ENCODE measurements around the gene BABAM2. TPM values are rescaled to one million over a fixed set of nuclear protein-coding genes. Genes with fewer than 3 reads are reported as not detected.
"Not testable (repeated sequence)": the region's sequence is repeated elsewhere in the genome, so short reads cannot be mapped to it uniquely, and the experiment has no call there.

The BABAM2 gene
- total RNA-seq, 2 experiments from 2014 or later: 41.8 to 47.2 TPM

GRCh38 chr2:28363686-28364280 lies 473.3 kb downstream of the BABAM2 start:
- Mint-ChIP-seq H3K4me1 (ENCODE audit: low read depth) (peaks cover 62% of the 10 kb centered on the region), H3K4me3 (no peak overlapping the region)

GRCh38 chr2:28364610-28365009 lies 474.1 kb downstream of the BABAM2 start:
- intact Hi-C loops (cut with micrococcal nuclease): no loop called here
- Mint-ChIP-seq H3K36me3 (ENCODE audit: low read depth) (no peaks in the 10 kb centered on the region), H3K27ac (no peak overlapping the region), H3K4me3 (no peak overlapping the region), H3K9me3 (no peaks in the 10 kb centered on the region), H3K4me1 (ENCODE audit: low read depth) (peaks cover 54% of the 10 kb centered on the region), H3K27me3 (ENCODE audit: low read depth) (no peaks in the 10 kb centered on the region)
- CTCF ChIA-PET: interaction anchor here (1.0 kb wide), 1 partner anchor 27 kb away, joined by 3 read pairs; no protein-coding TSS in a partner anchor
- no peak for DNase-seq

More at GRCh38 chr2:28363686-28364280, 473.3 kb downstream of the BABAM2 start:
- CTCF ChIA-PET: no interaction called here
- intact Hi-C loops (cut with micrococcal nuclease): no loop called here
- H3K9me3 Mint-ChIP-seq: no peaks in the 10 kb centered on the region
- H3K27ac Mint-ChIP-seq: no peak overlapping the region
- no peak for DNase-seq
- no peaks in the 10 kb centered on the region for H3K27me3 Mint-ChIP-seq (ENCODE audit: low read depth)
- H3K36me3 Mint-ChIP-seq (ENCODE audit: low read depth): no peaks in the 10 kb centered on the region

GRCh38 chr2:28365158-28365557 lies 474.6 kb downstream of the BABAM2 start:
- Mint-ChIP-seq H3K27me3 (ENCODE audit: low read depth) (no peaks in the 10 kb centered on the region), H3K9me3 (no peaks in the 10 kb centered on the region), H3K27ac (no peak overlapping the region), H3K4me1 (ENCODE audit: low read depth) (peaks cover 48% of the 10 kb centered on the region), H3K4me3 (no peak overlapping the region), H3K36me3 (ENCODE audit: low read depth) (no peaks in the 10 kb centered on the region)
- CTCF ChIA-PET: interaction anchor here (1.0 to 1.2 kb wide), 2 partner anchors 25 to 26 kb away, joined by 3 to 4 read pairs; no protein-coding TSS in a partner anchor
- intact Hi-C loops (cut with micrococcal nuclease): no loop called here
- DNase-seq: no peak

- Mint-ChIP-seq H3K4me3 (no peak overlapping the region), H3K27ac (peak overlapping the region; percentile 20), H3K9me3 (no peaks in the 10 kb centered on the region), H3K4me1 (ENCODE audit: low read depth) (peaks cover 40% of the 10 kb centered on the region), H3K36me3 (ENCODE audit: low read depth) (no peaks in the 10 kb centered on the region), H3K27me3 (ENCODE audit: low read depth) (no peaks in the 10 kb centered on the region)
- intact Hi-C loops (cut with micrococcal nuclease): loop anchor here (2.0 kb wide), 1 partner anchor 25 kb away; no protein-coding TSS in a partner anchor
- DNase-seq: no peak
- CTCF ChIA-PET: interaction anchor here (0.6 to 1.2 kb wide), 3 partner anchors 13 to 24 kb away, joined by 3 to 4 read pairs (median 3); no protein-coding TSS in a partner anchor
These were observed 475.6 kb downstream of the BABAM2 start for GRCh38 chr2:28366149-28366495.

- H3K9me3 Mint-ChIP-seq: no peaks in the 10 kb centered on the region
- no peaks in the 10 kb centered on the region for H3K36me3 Mint-ChIP-seq (ENCODE audit: low read depth)
- CTCF ChIA-PET: interaction anchor here (1.0 kb wide), 1 partner anchor 12 kb away, joined by 3 read pairs; no protein-coding TSS in a partner anchor
- intact Hi-C loops (cut with micrococcal nuclease): loop anchor here (2.0 kb wide), 1 partner anchor 24 kb away; no protein-coding TSS in a partner anchor
- peak overlapping the region; percentile 17 for H3K4me3 Mint-ChIP-seq
- H3K27me3 Mint-ChIP-seq (ENCODE audit: low read depth): no peaks in the 10 kb centered on the region
- peaks cover 37% of the 10 kb centered on the region for H3K4me1 Mint-ChIP-seq (ENCODE audit: low read depth)
- DNase-seq: peak; percentile 62
- peak overlapping the region; percentile 59 for H3K27ac Mint-ChIP-seq
These were observed 476.2 kb downstream of the BABAM2 start for GRCh38 chr2:28366496-28367282.

GRCh38 chr2:28367667-28368356 lies 477.3 kb downstream of the BABAM2 start:
- H3K4me1 Mint-ChIP-seq (ENCODE audit: low read depth): peaks cover 30% of the 10 kb centered on the region
- intact Hi-C loops (cut with micrococcal nuclease): loop anchor here (2.0 kb wide), 1 partner anchor 23 kb away; no protein-coding TSS in a partner anchor
- H3K27me3 Mint-ChIP-seq (ENCODE audit: low read depth): no peaks in the 10 kb centered on the region
- DNase-seq: no peak
- CTCF ChIA-PET: no interaction called here
- no peaks in the 10 kb centered on the region for H3K9me3 Mint-ChIP-seq
- no peaks in the 10 kb centered on the region for H3K36me3 Mint-ChIP-seq (ENCODE audit: low read depth)
- H3K4me3 Mint-ChIP-seq: no peak overlapping the region
- H3K27ac Mint-ChIP-seq: no peak overlapping the region

GRCh38 chr2:28368357-28368798 lies 477.8 kb downstream of the BABAM2 start:
- H3K4me3 Mint-ChIP-seq: no peak overlapping the region

GRCh38 chr2:28369358-28369757 lies 478.8 kb downstream of the BABAM2 start:
- Mint-ChIP-seq H3K4me3 (no peak overlapping the region), H3K36me3 (ENCODE audit: low read depth) (no peaks in the 10 kb centered on the region), H3K4me1 (ENCODE audit: low read depth) (peaks cover 26% of the 10 kb centered on the region), H3K9me3 (no peaks in the 10 kb centered on the region), H3K27ac (no peak overlapping the region), H3K27me3 (ENCODE audit: low read depth) (no peaks in the 10 kb centered on the region)
- DNase-seq: no peak
- intact Hi-C loops (cut with micrococcal nuclease): no loop called here
- CTCF ChIA-PET: no interaction called here

More at GRCh38 chr2:28368357-28368798, 477.8 kb downstream of the BABAM2 start:
- H3K27ac Mint-ChIP-seq: no peak overlapping the region
- H3K9me3 Mint-ChIP-seq: no peaks in the 10 kb centered on the region
- intact Hi-C loops (cut with micrococcal nuclease): no loop called here
- H3K4me1 Mint-ChIP-seq (ENCODE audit: low read depth): peaks cover 30% of the 10 kb centered on the region
- DNase-seq: no peak
- CTCF ChIA-PET: no interaction called here
- H3K36me3 Mint-ChIP-seq (ENCODE audit: low read depth): no peaks in the 10 kb centered on the region
- H3K27me3 Mint-ChIP-seq (ENCODE audit: low read depth): no peaks in the 10 kb centered on the region

GRCh38 chr2:28370354-28370753 lies 479.8 kb downstream of the BABAM2 start:
- peaks cover 19% of the 10 kb centered on the region for H3K4me1 Mint-ChIP-seq (ENCODE audit: low read depth)
- no peaks in the 10 kb centered on the region for H3K36me3 Mint-ChIP-seq (ENCODE audit: low read depth)
- intact Hi-C loops (cut with micrococcal nuclease): no loop called here
- H3K27ac Mint-ChIP-seq: no peak overlapping the region
- DNase-seq: no peak
- CTCF ChIA-PET: interaction anchor here (0.6 to 0.7 kb wide), 2 partner anchors 10 to 84 kb away, joined by 3 to 4 read pairs; no protein-coding TSS in a partner anchor
- H3K4me3 Mint-ChIP-seq: no peak overlapping the region
- no peaks in the 10 kb centered on the region for H3K27me3 Mint-ChIP-seq (ENCODE audit: low read depth)
- no peaks in the 10 kb centered on the region for H3K9me3 Mint-ChIP-seq

- intact Hi-C loops (cut with micrococcal nuclease); CTCF ChIA-PET; H3K4me1 Mint-ChIP-seq (ENCODE audit: low read depth); H3K4me3 Mint-ChIP-seq; DNase-seq; H3K27me3 Mint-ChIP-seq (ENCODE audit: low read depth); H3K27ac Mint-ChIP-seq; H3K9me3 Mint-ChIP-seq; H3K36me3 Mint-ChIP-seq (ENCODE audit: low read depth): not testable (repeated sequence)
These were observed 481.2 kb downstream of the BABAM2 start for GRCh38 chr2:28371728-28372127.

GRCh38 chr2:28373854-28374253 lies 483.3 kb downstream of the BABAM2 start:
- Mint-ChIP-seq H3K36me3 (ENCODE audit: low read depth) (no peaks in the 10 kb centered on the region), H3K9me3 (no peaks in the 10 kb centered on the region), H3K27me3 (ENCODE audit: low read depth) (no peaks in the 10 kb centered on the region), H3K4me1 (ENCODE audit: low read depth) (peaks cover 7% of the 10 kb centered on the region), H3K27ac (no peak overlapping the region), H3K4me3 (no peak overlapping the region)
- CTCF ChIA-PET: no interaction called here
- DNase-seq: no peak
- intact Hi-C loops (cut with micrococcal nuclease): no loop called here

GRCh38 chr2:28374331-28374730 lies 483.8 kb downstream of the BABAM2 start:
- Mint-ChIP-seq H3K4me3 (no peak overlapping the region), H3K36me3 (ENCODE audit: low read depth) (no peaks in the 10 kb centered on the region), H3K9me3 (no peaks in the 10 kb centered on the region), H3K4me1 (ENCODE audit: low read depth) (peaks cover 12% of the 10 kb centered on the region), H3K27me3 (ENCODE audit: low read depth) (no peaks in the 10 kb centered on the region), H3K27ac (no peak overlapping the region)
- intact Hi-C loops (cut with micrococcal nuclease): no loop called here
- DNase-seq: no peak
- CTCF ChIA-PET: no interaction called here
